HEK293 (cell line): ENCODE measurements around the gene NANOG.
"Not testable (repeated sequence)": the region's sequence is repeated elsewhere in the genome, so short reads cannot be mapped to it uniquely, and the experiment has no call there.

Source experiments
- CTCF ChIA-PET: fragments of 350-600 bp; formaldehyde crosslinking; extraction: SDS; loops from one replicate; lab custom pipeline; 2021; ENCODE audit warnings: antibody characterized with exemption; lab: Yijun Ruan, JAX
- POLR2A ChIA-PET: fragments of 300-600 bp; formaldehyde crosslinking; extraction: SDS; loops from one replicate; lab custom pipeline; 2020; ENCODE audit warnings: antibody characterized with exemption, inconsistent platforms; lab: Yijun Ruan, JAX
- H3K27ac ChIP-seq: fragments of 200-500 bp; sonication (Bioruptor generic); 2 replicates; pipeline ENCODE4 v1.5.1; 2014; ENCODE audit warnings: low read depth, low read length, control low read depth, inconsistent platforms; ENCODE audit errors: extremely low read depth
- H3K36me3 ChIP-seq, 2 experiments: fragments of 200-500 bp in 1 of 2; sonication (Bioruptor generic) in 1 of 2; 1 replicate in 1 of 2; 2 replicates in 1 of 2; pipeline ENCODE4 v1.5.1; 2014 to 2017; ENCODE audit warnings: inconsistent platforms in 2 of 2, low read length in 2 of 2; ENCODE audit not compliant: control insufficient read depth in 2 of 2, insufficient read depth in 1 of 2
- H3K4me1 ChIP-seq: fragments of 200-500 bp; sonication (Bioruptor generic); 2 replicates; pipeline ENCODE4 v1.5.1; 2014; ENCODE audit warnings: mild to moderate bottlenecking, low read length, inconsistent platforms; ENCODE audit not compliant: control insufficient read depth, insufficient read depth
- H3K4me3 ChIP-seq: 2 replicates; pipeline ENCODE4 v1.5.1; 2011; ENCODE audit warnings: low read depth, mild to moderate bottlenecking, control low read depth, low read length, moderate library complexity
- H3K9me3 ChIP-seq: fragments of 200-500 bp; sonication (Bioruptor generic); 2 replicates; pipeline ENCODE4 v1.5.1; 2014; ENCODE audit warnings: low read depth, low read length, inconsistent platforms; ENCODE audit not compliant: control insufficient read depth, insufficient read depth

Gene NANOG

DNA sequence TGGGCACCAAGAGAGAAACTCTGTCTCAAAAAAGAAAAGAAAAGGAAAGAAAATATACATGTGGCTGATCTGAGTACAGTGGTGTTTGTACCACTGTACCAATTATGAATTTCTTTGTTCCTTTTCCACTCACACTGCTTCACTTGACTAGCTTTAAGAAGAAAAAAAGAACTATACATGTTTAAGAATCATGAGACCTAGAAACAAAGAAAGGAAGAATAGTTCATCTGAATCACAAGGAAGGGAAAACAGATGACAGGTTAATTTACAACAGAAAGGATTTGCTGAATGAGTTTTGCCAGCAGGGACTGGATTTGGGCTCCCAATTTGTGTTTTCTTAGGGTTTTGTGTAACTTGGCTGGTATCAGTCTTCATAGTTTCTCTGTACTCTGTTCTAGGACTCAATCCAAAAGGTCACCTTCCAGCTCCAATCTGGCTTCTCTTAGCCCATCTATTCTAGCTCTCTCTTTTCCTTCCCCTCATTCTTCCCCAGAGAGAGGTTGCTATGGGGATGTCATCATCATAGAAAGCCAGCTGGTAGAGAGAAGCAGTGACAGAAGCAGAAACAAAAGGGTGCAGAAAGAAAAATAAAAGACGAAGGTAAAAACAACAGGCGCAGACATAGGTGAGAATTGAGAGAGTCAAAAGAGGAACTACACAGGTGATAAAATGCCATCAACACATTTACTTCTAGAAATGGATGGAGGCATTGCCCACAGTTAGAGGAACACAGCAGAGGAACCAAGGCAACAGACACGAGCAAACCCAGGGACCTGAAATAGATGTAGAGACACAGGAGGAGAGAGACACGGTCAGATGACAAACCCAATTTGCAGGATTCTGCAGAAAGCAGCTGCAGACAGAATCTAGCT, 58.3 kb downstream of the NANOG start:
- H3K4me1 ChIP-seq, H3K9me3 ChIP-seq, POLR2A ChIA-PET, H3K27ac ChIP-seq, H3K4me3 ChIP-seq, H3K36me3 ChIP-seq: not testable (repeated sequence)
- CTCF ChIA-PET = interaction anchor here (0.7 kb wide), 2 partner anchors 146 to 231 kb away, joined by 3 to 4 read pairs; no protein-coding TSS in a partner anchor

DNA sequence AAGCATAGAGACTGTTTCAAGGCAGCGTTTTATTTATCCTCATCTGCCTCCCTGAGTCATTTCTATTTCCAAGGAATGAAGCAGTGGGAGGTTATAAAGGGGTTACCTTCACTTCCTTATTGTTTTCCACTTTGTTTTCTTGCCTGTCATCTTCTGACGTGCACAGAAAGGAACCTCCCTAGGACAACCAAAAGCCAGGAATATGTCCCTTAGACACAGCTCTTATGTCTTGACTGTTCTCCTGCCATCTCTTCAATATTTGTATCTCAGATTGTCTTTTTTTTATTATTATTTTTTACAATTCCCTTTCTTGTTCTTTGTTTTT, 58.9 kb downstream of the NANOG start:
- H3K4me3 ChIP-seq, H3K9me3 ChIP-seq, POLR2A ChIA-PET, H3K4me1 ChIP-seq, H3K36me3 ChIP-seq, H3K27ac ChIP-seq: not testable (repeated sequence)
- CTCF ChIA-PET = interaction anchor here (0.7 kb wide), 2 partner anchors 146 to 230 kb away, joined by 3 to 4 read pairs; no protein-coding TSS in a partner anchor
